ENCODE data around the gene AMBRA1.

Gene AMBRA1

GRCh38 chr11:46404476-46405017, 189.3 kb downstream of the AMBRA1 start:
- no peak for DNase-seq (ENCODE audit: extremely low read depth, insufficient read length)
- TF ChIP-seq, protein P1, sequence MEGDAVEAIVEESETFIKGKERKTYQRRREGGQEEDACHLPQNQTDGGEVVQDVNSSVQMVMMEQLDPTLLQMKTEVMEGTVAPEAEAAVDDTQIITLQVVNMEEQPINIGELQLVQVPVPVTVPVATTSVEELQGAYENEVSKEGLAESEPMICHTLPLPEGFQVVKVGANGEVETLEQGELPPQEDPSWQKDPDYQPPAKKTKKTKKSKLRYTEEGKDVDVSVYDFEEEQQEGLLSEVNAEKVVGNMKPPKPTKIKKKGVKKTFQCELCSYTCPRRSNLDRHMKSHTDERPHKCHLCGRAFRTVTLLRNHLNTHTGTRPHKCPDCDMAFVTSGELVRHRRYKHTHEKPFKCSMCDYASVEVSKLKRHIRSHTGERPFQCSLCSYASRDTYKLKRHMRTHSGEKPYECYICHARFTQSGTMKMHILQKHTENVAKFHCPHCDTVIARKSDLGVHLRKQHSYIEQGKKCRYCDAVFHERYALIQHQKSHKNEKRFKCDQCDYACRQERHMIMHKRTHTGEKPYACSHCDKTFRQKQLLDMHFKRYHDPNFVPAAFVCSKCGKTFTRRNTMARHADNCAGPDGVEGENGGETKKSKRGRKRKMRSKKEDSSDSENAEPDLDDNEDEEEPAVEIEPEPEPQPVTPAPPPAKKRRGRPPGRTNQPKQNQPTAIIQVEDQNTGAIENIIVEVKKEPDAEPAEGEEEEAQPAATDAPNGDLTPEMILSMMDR (IDR thresholded peaks at IDR 0.05; ENCODE audit: insufficient read depth, low read length, poor library complexity, severe bottlenecking): no peak
- H3K4me3 ChIP-seq (replicated peaks; ENCODE audit: low read depth, low read length): no peak overlapping the region
- no peaks in the 10 kb centered on the region for H3K27me3 ChIP-seq (replicated peaks; ENCODE audit: control insufficient read depth, insufficient read depth, low read length)
- H3K36me3 ChIP-seq (ENCODE audit: control insufficient read depth, insufficient read depth, low read length): peaks cover 29% of the 10 kb centered on the region

DNA sequence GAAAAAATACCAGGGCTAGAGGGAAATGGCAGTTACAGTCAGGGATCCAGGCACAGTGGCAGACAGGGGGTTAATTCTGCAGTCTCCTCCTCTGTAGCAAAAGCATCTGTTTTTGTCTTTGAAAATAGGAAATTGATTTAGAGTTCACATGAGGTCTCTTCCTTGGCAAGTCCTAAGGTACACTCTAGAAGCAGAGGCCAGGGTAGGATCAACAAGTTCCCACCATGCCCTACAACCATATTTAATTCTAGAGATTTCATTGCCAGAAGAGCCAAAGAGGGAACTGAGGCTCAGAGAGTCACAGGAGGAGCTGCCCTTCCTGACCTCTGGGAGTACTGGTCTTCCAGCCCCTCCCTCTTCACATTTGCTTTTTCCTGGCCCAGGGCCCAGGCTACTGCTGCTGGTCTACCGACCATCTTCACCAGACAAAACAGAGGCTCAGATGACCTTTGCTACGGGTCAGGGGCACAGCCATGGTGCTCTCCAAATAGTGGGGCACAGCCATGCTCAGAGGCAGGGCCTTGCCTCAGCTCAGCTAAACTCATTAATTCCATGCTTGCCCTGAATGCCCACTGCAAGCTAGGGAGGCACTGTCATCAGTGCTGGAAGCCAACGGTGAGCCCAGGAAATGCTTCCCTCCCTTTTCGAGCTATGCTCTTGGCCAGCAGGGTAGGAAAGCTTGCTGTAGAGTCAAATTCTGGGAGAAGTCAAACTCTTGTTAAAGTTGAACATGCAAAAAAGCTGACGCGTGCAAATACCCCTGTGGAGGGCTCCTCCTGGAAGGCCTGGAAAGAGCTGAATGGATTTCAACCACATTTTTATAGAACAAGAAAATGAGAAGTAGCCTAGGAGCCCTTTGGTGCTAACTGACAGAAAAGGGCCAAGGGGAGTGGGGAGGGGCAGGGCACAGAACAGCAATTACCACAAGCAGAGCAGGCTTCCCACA, 190.6 kb downstream of the AMBRA1 start:
- TF ChIP-seq, protein P1 (IDR thresholded peaks at IDR 0.05; ENCODE audit: insufficient read depth, low read length, poor library complexity, severe bottlenecking): no peak
- DNase-seq (ENCODE audit: extremely low read depth, insufficient read length): no peak
- no peaks in the 10 kb centered on the region for H3K27me3 ChIP-seq (replicated peaks; ENCODE audit: control insufficient read depth, insufficient read depth, low read length)
- no peak overlapping the region for H3K4me3 ChIP-seq (replicated peaks; ENCODE audit: low read depth, low read length)
- H3K36me3 ChIP-seq (ENCODE audit: control insufficient read depth, insufficient read depth, low read length): peaks cover 25% of the 10 kb centered on the region

- no peaks in the 10 kb centered on the region for H3K27me3 ChIP-seq (replicated peaks; ENCODE audit: control insufficient read depth, insufficient read depth, low read length)
- TF ChIP-seq, protein P1 (IDR thresholded peaks at IDR 0.05; ENCODE audit: insufficient read depth, low read length, poor library complexity, severe bottlenecking): no peak
- DNase-seq (ENCODE audit: extremely low read depth, insufficient read length): no peak
- H3K36me3 ChIP-seq (ENCODE audit: control insufficient read depth, insufficient read depth, low read length): peaks cover 20% of the 10 kb centered on the region
- H3K4me3 ChIP-seq (replicated peaks; ENCODE audit: low read depth, low read length): no peak overlapping the region
Measured at GRCh38 chr11:46397526-46397925, 196.3 kb downstream of the AMBRA1 start.

GRCh38 chr11:46393759-46394158, 200.1 kb downstream of the AMBRA1 start:
- DNase-seq (ENCODE audit: extremely low read depth, insufficient read length): no peak
- Histone ChIP-seq H3K36me3 (ENCODE audit: control insufficient read depth, insufficient read depth, low read length) (peaks cover 14% of the 10 kb centered on the region), H3K4me3 (replicated peaks; ENCODE audit: low read depth, low read length) (no peak overlapping the region), H3K27me3 (replicated peaks; ENCODE audit: control insufficient read depth, insufficient read depth, low read length) (peaks cover 2% of the 10 kb centered on the region; the same call in 1 of the 2 replicates)
- TF ChIP-seq, protein P1 (IDR thresholded peaks at IDR 0.05; ENCODE audit: insufficient read depth, low read length, poor library complexity, severe bottlenecking): no peak

DNA sequence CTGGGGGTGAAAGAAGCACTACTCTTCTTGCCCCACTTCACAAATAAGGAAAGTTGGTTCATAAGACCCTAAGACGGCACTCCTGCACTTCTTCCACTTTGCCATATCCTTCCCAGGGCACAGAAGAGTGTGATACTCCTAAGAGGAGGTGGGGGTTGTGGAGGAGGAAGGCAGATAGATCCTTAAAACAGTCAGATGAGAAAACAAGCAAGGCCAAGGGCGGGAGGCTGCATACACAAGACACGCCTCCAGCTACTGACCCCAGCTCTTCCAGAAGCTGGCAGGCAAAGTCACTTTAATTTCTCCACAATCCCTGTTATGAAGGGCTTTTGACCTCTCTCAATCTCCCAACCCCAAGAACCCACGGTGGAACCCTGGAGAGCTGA, 200.6 kb downstream of the AMBRA1 start:
- DNase-seq (ENCODE audit: extremely low read depth, insufficient read length): no peak
- peaks cover 2% of the 10 kb centered on the region; the same call in 1 of the 2 replicates for H3K27me3 ChIP-seq (replicated peaks; ENCODE audit: control insufficient read depth, insufficient read depth, low read length)
- H3K36me3 ChIP-seq (ENCODE audit: control insufficient read depth, insufficient read depth, low read length): peaks cover 14% of the 10 kb centered on the region
- TF ChIP-seq, protein P1 (IDR thresholded peaks at IDR 0.05; ENCODE audit: insufficient read depth, low read length, poor library complexity, severe bottlenecking): no peak
- H3K4me3 ChIP-seq (replicated peaks; ENCODE audit: low read depth, low read length): no peak overlapping the region

Data from GM06990 (cell line).